ENCODE measurements around the gene WDR7. TPM values are rescaled to one million over a fixed set of nuclear protein-coding genes. Genes with fewer than 3 reads are reported as not detected.
A peak's percentile ranks its signal among the peaks of the same experiment; 100 is the strongest.

WDR7 gene
- 10 to 100 TPM; 35.9 to 63.6 TPM for total RNA-seq
- polyA plus RNA-seq (ENCODE audit: insufficient read depth, low read depth, low replicate concordance): 19.4 TPM
- long read RNA-seq, donor 1: 0 reads
- long read RNA-seq, donor 2: 0 reads

DNA sequence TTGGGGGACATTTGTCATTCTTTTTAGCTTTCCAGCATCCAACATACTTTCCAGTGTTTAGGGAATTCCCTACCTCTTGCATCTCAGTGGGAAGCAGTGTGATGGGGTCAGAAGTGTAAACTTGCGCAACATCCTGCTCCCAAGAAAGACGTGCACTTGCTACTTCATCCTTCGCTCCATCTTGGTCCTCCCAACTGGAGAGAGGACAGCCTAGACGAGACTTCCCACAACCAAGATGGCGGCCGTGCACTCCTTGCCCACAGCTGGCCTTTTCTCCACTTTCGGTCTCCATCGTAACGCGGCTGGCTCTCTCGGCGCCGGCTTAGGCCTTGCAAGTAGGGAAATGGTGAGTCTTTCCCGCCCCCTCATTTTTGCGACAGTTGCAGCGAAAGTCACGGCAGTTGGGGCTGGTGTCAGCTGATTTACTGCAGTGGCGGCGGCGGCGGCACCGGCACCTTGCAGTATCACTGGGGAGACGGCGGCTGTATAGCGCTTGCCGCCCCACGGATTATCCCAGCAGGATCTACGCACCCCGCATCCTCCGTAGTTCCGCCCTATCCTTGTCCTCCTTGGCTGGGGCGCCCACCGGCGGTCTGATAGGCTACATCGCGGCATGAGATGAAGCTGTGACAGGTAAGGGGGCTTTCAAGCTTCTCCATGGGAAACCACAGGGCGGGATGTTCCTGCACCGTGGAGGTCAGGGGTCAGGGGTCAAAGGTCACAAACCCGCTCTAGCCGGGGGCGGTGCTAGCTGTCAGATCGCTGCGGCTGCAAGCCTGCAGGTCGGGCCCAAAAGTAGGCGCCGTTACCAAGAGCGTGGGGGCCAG lies at the start of gene WDR7:
WDR7 (plus strand) TSS at position 416 of the 827 bp plus-strand sequence. CDS start 21,157 bp downstream, outside the sequence.
- H3K9me3 ChIP-seq: no peaks in the 10 kb centered on the region
- H3K4me1 ChIP-seq: peaks cover 6% of the 10 kb centered on the region
- H3K36me3 ChIP-seq (ENCODE audit: low read depth, missing control alignments): no peaks in the 10 kb centered on the region
- TF ChIP-seq POLR2A (IDR thresholded peaks at IDR 0.05): no peak
- TF ChIP-seq, protein P1, sequence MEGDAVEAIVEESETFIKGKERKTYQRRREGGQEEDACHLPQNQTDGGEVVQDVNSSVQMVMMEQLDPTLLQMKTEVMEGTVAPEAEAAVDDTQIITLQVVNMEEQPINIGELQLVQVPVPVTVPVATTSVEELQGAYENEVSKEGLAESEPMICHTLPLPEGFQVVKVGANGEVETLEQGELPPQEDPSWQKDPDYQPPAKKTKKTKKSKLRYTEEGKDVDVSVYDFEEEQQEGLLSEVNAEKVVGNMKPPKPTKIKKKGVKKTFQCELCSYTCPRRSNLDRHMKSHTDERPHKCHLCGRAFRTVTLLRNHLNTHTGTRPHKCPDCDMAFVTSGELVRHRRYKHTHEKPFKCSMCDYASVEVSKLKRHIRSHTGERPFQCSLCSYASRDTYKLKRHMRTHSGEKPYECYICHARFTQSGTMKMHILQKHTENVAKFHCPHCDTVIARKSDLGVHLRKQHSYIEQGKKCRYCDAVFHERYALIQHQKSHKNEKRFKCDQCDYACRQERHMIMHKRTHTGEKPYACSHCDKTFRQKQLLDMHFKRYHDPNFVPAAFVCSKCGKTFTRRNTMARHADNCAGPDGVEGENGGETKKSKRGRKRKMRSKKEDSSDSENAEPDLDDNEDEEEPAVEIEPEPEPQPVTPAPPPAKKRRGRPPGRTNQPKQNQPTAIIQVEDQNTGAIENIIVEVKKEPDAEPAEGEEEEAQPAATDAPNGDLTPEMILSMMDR (IDR thresholded peaks at IDR 0.05): peak in 1 of 3 experiments; percentile 15
- H3K27me3 ChIP-seq: no peaks in the 10 kb centered on the region
- peak within 1 kb of the TSS; percentile 85 to 88 for H3K4me3 ChIP-seq
- intact Hi-C loops (cut with DNase I; ENCODE audit: low total_unique reads): no loop called here
- peak within 1 kb of the TSS; percentile 75 to 87 for H3K27ac ChIP-seq
- peak; percentile 99 for DNase-seq
- WGBS, 2 donors: 0 to 1% methylated on average over 17 to 47 of the region's 47 CpGs

GRCh38 chr18:56606618-56607017 lies 44.5 kb upstream of the WDR7 start:
- no peak for DNase-seq
- WGBS, 2 donors: 72 to 81% methylated on average over 2 of the region's 2 CpGs
- Histone ChIP-seq H3K36me3 (ENCODE audit: low read depth, missing control alignments) (no peaks in the 10 kb centered on the region), H3K4me1 (no peaks in the 10 kb centered on the region), H3K27me3 (no peaks in the 10 kb centered on the region), H3K27ac (no peak overlapping the region), H3K4me3 (no peak overlapping the region), H3K9me3 (no peaks in the 10 kb centered on the region)
- TF ChIP-seq, protein P1 (IDR thresholded peaks at IDR 0.05): no peak
- no peak for TF ChIP-seq POLR2A (IDR thresholded peaks at IDR 0.05)
- intact Hi-C loops (cut with DNase I; ENCODE audit: low total_unique reads): no loop called here

GRCh38 chr18:56615738-56616520 lies 35.2 kb upstream of the WDR7 start:
- H3K4me3 ChIP-seq: no peak overlapping the region
- TF ChIP-seq, protein P1 (IDR thresholded peaks at IDR 0.05): no peak
- TF ChIP-seq POLR2A (IDR thresholded peaks at IDR 0.05): no peak
- DNase-seq: no peak
- H3K4me1 ChIP-seq: no peaks in the 10 kb centered on the region
- H3K27ac ChIP-seq: no peak overlapping the region
- H3K27me3 ChIP-seq: no peaks in the 10 kb centered on the region
- no peaks in the 10 kb centered on the region for H3K9me3 ChIP-seq
- intact Hi-C loops (cut with DNase I; ENCODE audit: low total_unique reads): no loop called here
- 64 to 72% methylated on average over 7 of the region's 7 CpGs for WGBS, 2 donors
- H3K36me3 ChIP-seq (ENCODE audit: low read depth, missing control alignments): no peaks in the 10 kb centered on the region

DNA sequence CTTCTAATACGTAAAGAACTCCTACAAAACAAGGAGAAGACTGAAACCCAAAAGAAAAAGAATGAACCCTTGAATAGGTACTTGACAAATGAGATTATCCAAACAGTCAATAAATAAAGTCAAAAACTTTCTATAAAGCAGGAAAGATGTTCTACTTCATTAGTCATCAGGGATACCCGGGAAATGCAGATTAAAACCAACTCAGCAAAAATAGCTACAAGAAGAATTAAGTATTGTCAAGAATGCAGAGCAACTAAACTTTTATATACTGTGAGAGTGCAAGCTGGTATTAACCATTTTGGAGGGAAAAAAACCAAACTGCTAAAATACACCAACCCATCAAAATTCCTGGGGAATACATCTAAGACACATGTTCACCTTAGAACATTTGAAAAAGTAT lies 23.2 kb upstream of the WDR7 start:
- intact Hi-C loops (cut with DNase I; ENCODE audit: low total_unique reads): no loop called here

More for the DNA sequence above, 23.2 kb upstream of the WDR7 start:
- TF ChIP-seq, protein P1 (IDR thresholded peaks at IDR 0.05): no peak
- TF ChIP-seq POLR2A (IDR thresholded peaks at IDR 0.05): no peak
- WGBS, 2 donors: 77 to 85% methylated on average over 2 of the region's 2 CpGs
- Histone ChIP-seq H3K4me3 (no peak overlapping the region), H3K9me3 (no peaks in the 10 kb centered on the region), H3K27ac (no peak overlapping the region), H3K27me3 (no peaks in the 10 kb centered on the region), H3K4me1 (peaks cover 5% of the 10 kb centered on the region), H3K36me3 (ENCODE audit: low read depth, missing control alignments) (no peaks in the 10 kb centered on the region)
- no peak for DNase-seq

Data from testis (tissue), 5 donors.